Upper lobe of left lung (tissue), 6 donors: ENCODE results near the gene SDHAF1. TPM values are rescaled to one million over a fixed set of nuclear protein-coding genes. Genes with fewer than 3 reads are reported as not detected.

Source experiments
- ATAC-seq, 2 donors: fragments of 200-7000 bp; cut with Tn5 transposase; one replicate each; pipeline ENCODE4 v1.9.1; 2022; ENCODE audit warnings: mild to moderate bottlenecking in 2 of 2, moderate library complexity in 2 of 2; ENCODE audit not compliant: low FRiP score in 2 of 2
- DNase-seq, 2 donors: peaks; one replicate each; pipeline ENCODE4 v3.0.0-alpha.2; 2019 to 2020
- H3K27ac ChIP-seq, 4 donors: fragments of 200-600 bp; sonication (generic); one replicate each; pipeline ENCODE4 v1.5.1; 2016 to 2019
- H3K27me3 ChIP-seq, 4 donors: fragments of 200-600 bp; sonication (generic); one replicate each; pipeline ENCODE4 v1.5.1; 2017 to 2019
- H3K36me3 ChIP-seq, 4 donors: fragments of 200-600 bp; sonication (generic); one replicate each; pipeline ENCODE4 v1.5.1; 2016 to 2019
- H3K4me1 ChIP-seq, 4 donors: fragments of 200-600 bp; sonication (generic); one replicate each; pipeline ENCODE4 v1.5.1; 2018 to 2019
- H3K4me3 ChIP-seq, 4 donors: fragments of 200-600 bp; sonication (generic); one replicate each; pipeline ENCODE4 v1.5.1; 2017 to 2019; ENCODE audit warnings: mild to moderate bottlenecking in 2 of 4, moderate library complexity in 1 of 4
- H3K9me3 ChIP-seq, 4 donors: fragments of 200-600 bp; sonication (generic); one replicate each; pipeline ENCODE4 v1.5.1; 2018 to 2019
- CTCF ChIP-seq, 6 experiments: fragments of 450-650 bp in 4 of 6; fragments of 200-600 bp in 2 of 6; sonication (generic) in 2 of 6; IDR thresholded peaks; one replicate each; pipeline ENCODE4 v1.5.1; 2016 to 2019; ENCODE audit warnings: antibody characterized with exemption in 6 of 6
- EP300 ChIP-seq, 4 donors: sonication (generic); formaldehyde crosslinking; IDR thresholded peaks; one replicate each; pipeline ENCODE4 v1.5.1; 2017; ENCODE audit warnings: antibody characterized with exemption in 4 of 4, control low read depth in 2 of 4
- POLR2A ChIP-seq, 4 donors: fragments of 450-650 bp; IDR thresholded peaks; one replicate each; pipeline ENCODE4 v1.5.1; 2016 to 2017; ENCODE audit warnings: antibody characterized with exemption in 4 of 4, mild to moderate bottlenecking in 2 of 4
- POLR2AphosphoS5 ChIP-seq, 2 donors: sonication (generic); formaldehyde crosslinking; IDR thresholded peaks; one replicate each; pipeline ENCODE4 v1.5.1; 2017; ENCODE audit warnings: antibody characterized with exemption in 2 of 2
- WGBS, 2 donors: methylation state at CpG; one replicate each; pipeline ENCODE4 v1.1.5; 2017 to 2018; 5-methylcytosine and 5-hydroxymethylcytosine counted together
- small RNA-seq, 4 donors: library from RNA; depleted of rRNA; stranded (forward); fragments of <200 nt; gene quantifications; one replicate each; pipeline ENCODE3, GENCODE V24; 2016
- total RNA-seq, 6 donors: library from RNA; depleted of rRNA in 4 of 6; stranded (reverse); fragments of >200 nt in 4 of 6; gene quantifications; one replicate each; pipeline versions ENCODE4 v1.1.0 to v1.2.1, GENCODE V29; 2016 to 2021
- donor health status: DM: no; HTN: no; CAD: no; lungs with moderate emphysema.
- donor health status: DM: no; HTN: yes; CAD: no; lungs with severe emphysema.

The SDHAF1 gene
- total RNA-seq, 6 donors from 2014 or later, result 13.6 to 41.2 (median 28.9) TPM

GRCh38 chr19:36041831-36042230, 46.8 kb downstream of the SDHAF1 start:
- no peak overlapping the region for H3K4me3 ChIP-seq
- H3K27me3 ChIP-seq, result no peaks in the 10 kb centered on the region
- H3K36me3 ChIP-seq, result peaks cover 0 to 9% (median 3%) of the 10 kb centered on the region in 4 donors
- DNase-seq (no peak), ATAC-seq (peak; percentile 42 to 78)
- no peak overlapping the region for H3K27ac ChIP-seq
- 16 to 22% methylated on average over 3 of the region's 3 CpGs for WGBS, 2 donors
- H3K4me1 ChIP-seq, result peaks cover 0 to 11% (median 4%) of the 10 kb centered on the region in 4 donors
- no peaks in the 10 kb centered on the region for H3K9me3 ChIP-seq
- no peak for TF ChIP-seq CTCF (IDR thresholded peaks at IDR 0.05)
- no peak for TF ChIP-seq EP300 (IDR thresholded peaks at IDR 0.05)
- no peak for TF ChIP-seq POLR2AphosphoS5 (IDR thresholded peaks at IDR 0.05)
- TF ChIP-seq POLR2A (IDR thresholded peaks at IDR 0.05), result no peak

GRCh38 chr19:36043952-36044351, 49.0 kb downstream of the SDHAF1 start:
- Histone ChIP-seq H3K9me3 (no peaks in the 10 kb centered on the region), H3K36me3 (peaks cover 0 to 9% (median 3%) of the 10 kb centered on the region in 4 donors), H3K4me3 (no peak overlapping the region), H3K27ac (no peak overlapping the region), H3K4me1 (peaks cover 0 to 11% (median 4%) of the 10 kb centered on the region in 4 donors), H3K27me3 (no peaks in the 10 kb centered on the region)
- 96 to 100% methylated on average over 2 of the region's 2 CpGs for WGBS, 2 donors
- ATAC-seq (no peak), DNase-seq (no peak)
- no peak for TF ChIP-seq POLR2AphosphoS5 (IDR thresholded peaks at IDR 0.05)
- TF ChIP-seq EP300 (IDR thresholded peaks at IDR 0.05), result no peak
- no peak for TF ChIP-seq CTCF (IDR thresholded peaks at IDR 0.05)
- TF ChIP-seq POLR2A (IDR thresholded peaks at IDR 0.05), result no peak

Small RNA genes within 50 kb of the gene (small RNA-seq; reads per million reads assigned to genes)
- 0 reads per million in 4 donors for gene AF038458.1

Other genes with a start within 250 kb of the SDHAF1 start
- gene U2AF1L4, start 249.8 kb upstream of the SDHAF1 start, total RNA-seq, result 100 to 1,000 TPM in 1 of 6 donors, 10 to 100 TPM in 4, 1 to 10 TPM in 1; 8.5 to 157 (median 22.0) TPM
- gene PSENEN, start 249.5 kb upstream of the SDHAF1 start, total RNA-seq, result 10 to 100 TPM; 43.4 to 60.9 (median 54.5) TPM
- 10 to 100 TPM in 3 of 6 donors, 1 to 10 TPM in 3; 4.0 to 16.9 (median 10.9) TPM for gene LIN37, start 246.6 kb upstream of the SDHAF1 start, total RNA-seq
- gene HSPB6, start 238.2 kb upstream of the SDHAF1 start, total RNA-seq, result 10 to 100 TPM in 4 of 6 donors, 1 to 10 TPM in 2; 4.2 to 46.2 (median 18.4) TPM
- 10 to 100 TPM; 13.8 to 32.5 (median 19.5) TPM for gene PROSER3, start 237.0 kb upstream of the SDHAF1 start, total RNA-seq
- gene ARHGAP33, start 219.6 kb upstream of the SDHAF1 start, total RNA-seq, result 100 to 1,000 TPM in 1 of 6 donors, 10 to 100 TPM in 3, 1 to 10 TPM in 2; 5.9 to 109 (median 14.5) TPM
- not detected for gene PRODH2, start 182.3 kb upstream of the SDHAF1 start, total RNA-seq
- gene NPHS1, start 142.7 kb upstream of the SDHAF1 start, total RNA-seq, result not detected
- under 1 TPM in 1 of 6 donors, not detected in 5; 0.07 TPM for gene KIRREL2, start 138.3 kb upstream of the SDHAF1 start, total RNA-seq
- 10 to 100 TPM in 1 of 6 donors, 1 to 10 TPM in 4, not detected in 1; 1.5 to 22.8 (median 5.2) TPM for gene APLP1, start 126.6 kb upstream of the SDHAF1 start, total RNA-seq
- gene NFKBID, start 94.6 kb upstream of the SDHAF1 start, total RNA-seq, result 10 to 100 TPM in 5 of 6 donors, 1 to 10 TPM in 1; 8.8 to 65.0 (median 23.6) TPM
- 10 to 100 TPM in 5 of 6 donors, not detected in 1; 10.2 to 40.8 (median 19.9) TPM for gene HCST, start 92.7 kb upstream of the SDHAF1 start, total RNA-seq
- gene TYROBP, start 86.9 kb upstream of the SDHAF1 start, total RNA-seq, result 100 to 1,000 TPM; 131 to 532 (median 345) TPM
- 10 to 100 TPM in 4 of 6 donors, 1 to 10 TPM in 2; 6.3 to 17.2 (median 11.8) TPM for gene LRFN3, start 58.8 kb upstream of the SDHAF1 start, total RNA-seq
- 10 to 100 TPM in 5 of 6 donors, 1 to 10 TPM in 1; 9.5 to 21.0 (median 10.9) TPM for gene SYNE4, start 13.6 kb downstream of the SDHAF1 start, total RNA-seq
- 10 to 100 TPM; 22.3 to 95.3 (median 32.6) TPM for gene ALKBH6, start 19.0 kb downstream of the SDHAF1 start, total RNA-seq
- gene CLIP3, start 37.7 kb downstream of the SDHAF1 start, total RNA-seq, result 10 to 100 TPM in 1 of 6 donors, 1 to 10 TPM in 5; 3.0 to 13.0 (median 6.4) TPM
- 10 to 100 TPM in 1 of 6 donors, 1 to 10 TPM in 5; 2.4 to 10.5 (median 7.8) TPM for gene THAP8, start 59.1 kb downstream of the SDHAF1 start, total RNA-seq
- gene WDR62, start 59.7 kb downstream of the SDHAF1 start, total RNA-seq, result 1 to 10 TPM in 5 of 6 donors, under 1 TPM in 1; 1.00 to 7.6 (median 2.4) TPM
- gene OVOL3, start 116.0 kb downstream of the SDHAF1 start, total RNA-seq, result not detected
- gene POLR2I, start 119.7 kb downstream of the SDHAF1 start, total RNA-seq, result 10 to 100 TPM; 36.2 to 81.7 (median 53.7) TPM
- gene TBCB, start 120.3 kb downstream of the SDHAF1 start, total RNA-seq, result 100 to 1,000 TPM in 4 of 6 donors, 10 to 100 TPM in 2; 31.4 to 151 (median 109) TPM
- 100 to 1,000 TPM; 144 to 746 (median 340) TPM for gene CAPNS1, start 144.9 kb downstream of the SDHAF1 start, total RNA-seq
- 10 to 100 TPM in 5 of 6 donors, not detected in 1; 12.4 to 95.1 (median 24.0) TPM for gene COX7A1, start 157.3 kb downstream of the SDHAF1 start, total RNA-seq
- gene ZNF565, start 219.5 kb downstream of the SDHAF1 start, total RNA-seq, result 10 to 100 TPM in 1 of 6 donors, 1 to 10 TPM in 5; 3.5 to 14.7 (median 5.1) TPM
- 10 to 100 TPM; 25.3 to 68.5 (median 43.2) TPM for gene ZNF146, start 219.9 kb downstream of the SDHAF1 start, total RNA-seq